GM18517 (cell line): ENCODE measurements around the gene ST6GALNAC5.

Experiments
- ATAC-seq: cut with Tn5 transposase; IDR thresholded peaks from one replicate; pipeline ENCODE4 v1.9.1; 2021; ENCODE audit warnings: mild to moderate bottlenecking, moderate library complexity; ENCODE audit not compliant: unreplicated experiment

ST6GALNAC5 gene

DNA sequence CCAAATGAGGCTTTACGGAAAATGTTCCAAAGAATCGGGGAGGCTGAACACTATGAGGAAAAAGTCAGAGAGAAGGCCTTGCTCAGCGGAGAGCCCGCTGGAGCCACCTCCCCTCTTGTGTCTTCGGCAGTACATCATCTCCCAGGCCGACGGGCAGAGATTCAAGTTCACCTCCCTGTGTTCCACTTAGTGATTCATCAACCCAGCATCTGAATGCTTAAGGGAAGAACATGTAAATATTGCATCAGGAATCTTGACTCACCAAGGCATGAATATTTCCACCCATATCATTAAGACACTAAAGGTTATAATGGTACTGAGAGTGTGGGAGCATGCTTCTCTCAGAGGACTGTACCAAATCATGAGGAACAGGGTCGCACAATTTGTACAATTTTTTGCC lies 172.5 kb downstream of the ST6GALNAC5 start:
- no peak for ATAC-seq

DNA sequence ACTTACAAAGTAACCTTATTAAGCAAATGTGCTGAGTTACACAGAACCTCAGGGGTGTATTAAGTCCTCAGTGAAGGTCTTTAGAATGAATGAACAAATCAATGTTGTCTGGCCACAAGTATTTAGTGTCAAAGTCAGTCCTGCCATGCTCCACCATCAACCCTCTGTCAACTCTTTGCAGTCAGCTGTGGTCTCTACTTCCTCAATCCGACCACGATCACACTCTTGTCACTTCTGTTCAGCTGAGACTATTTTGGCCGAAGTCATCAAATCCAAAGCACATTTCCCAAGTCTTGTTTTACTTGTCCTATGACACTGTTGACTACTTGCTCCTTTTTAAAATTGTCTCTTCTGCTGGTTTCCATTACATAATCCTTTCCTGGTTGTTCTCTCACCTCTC lies 173.5 kb downstream of the ST6GALNAC5 start:
- ATAC-seq = no peak

DNA sequence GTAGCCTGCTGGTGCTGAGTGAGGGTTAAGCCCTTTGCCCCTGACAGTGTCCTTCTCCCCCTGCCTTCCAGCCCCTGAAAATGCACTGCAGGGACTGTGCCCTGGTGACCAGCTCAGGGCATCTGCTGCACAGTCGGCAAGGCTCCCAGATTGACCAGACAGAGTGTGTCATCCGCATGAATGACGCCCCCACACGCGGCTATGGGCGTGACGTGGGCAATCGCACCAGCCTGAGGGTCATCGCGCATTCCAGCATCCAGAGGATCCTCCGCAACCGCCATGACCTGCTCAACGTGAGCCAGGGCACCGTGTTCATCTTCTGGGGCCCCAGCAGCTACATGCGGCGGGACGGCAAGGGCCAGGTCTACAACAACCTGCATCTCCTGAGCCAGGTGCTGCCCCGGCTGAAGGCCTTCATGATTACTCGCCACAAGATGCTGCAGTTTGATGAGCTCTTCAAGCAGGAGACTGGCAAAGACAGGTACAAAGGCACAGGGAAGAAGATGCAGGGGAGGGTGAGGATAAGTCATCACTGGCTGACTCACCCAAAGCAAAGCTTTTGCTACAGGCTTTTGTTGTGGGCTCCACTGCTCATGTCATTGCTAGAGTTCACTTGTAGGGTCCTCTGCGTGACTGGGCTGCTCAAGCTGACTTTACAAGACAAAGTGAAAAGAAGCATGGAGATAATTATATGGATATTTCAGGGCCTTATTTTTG lies 177.0 kb downstream of the ST6GALNAC5 start:
- no peak for ATAC-seq

DNA sequence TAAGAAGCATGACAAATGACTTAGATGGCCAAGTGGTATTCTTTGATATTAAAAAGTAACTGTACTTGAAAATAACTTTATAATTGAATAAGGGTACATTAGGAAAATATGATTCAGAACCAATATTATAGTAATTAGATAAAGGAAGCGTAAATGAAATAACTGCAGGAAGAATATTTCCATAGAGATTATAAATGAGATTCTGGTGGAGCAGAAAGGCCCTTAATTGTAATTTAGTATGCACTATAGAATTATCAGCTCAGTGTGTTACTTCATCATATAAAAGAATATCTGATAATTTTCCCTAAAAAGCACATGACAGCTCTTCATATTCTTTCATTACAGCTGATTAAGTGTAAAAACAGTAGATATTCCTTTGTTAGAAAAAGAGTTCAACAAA lies 180.3 kb downstream of the ST6GALNAC5 start:
- no peak for ATAC-seq

DNA sequence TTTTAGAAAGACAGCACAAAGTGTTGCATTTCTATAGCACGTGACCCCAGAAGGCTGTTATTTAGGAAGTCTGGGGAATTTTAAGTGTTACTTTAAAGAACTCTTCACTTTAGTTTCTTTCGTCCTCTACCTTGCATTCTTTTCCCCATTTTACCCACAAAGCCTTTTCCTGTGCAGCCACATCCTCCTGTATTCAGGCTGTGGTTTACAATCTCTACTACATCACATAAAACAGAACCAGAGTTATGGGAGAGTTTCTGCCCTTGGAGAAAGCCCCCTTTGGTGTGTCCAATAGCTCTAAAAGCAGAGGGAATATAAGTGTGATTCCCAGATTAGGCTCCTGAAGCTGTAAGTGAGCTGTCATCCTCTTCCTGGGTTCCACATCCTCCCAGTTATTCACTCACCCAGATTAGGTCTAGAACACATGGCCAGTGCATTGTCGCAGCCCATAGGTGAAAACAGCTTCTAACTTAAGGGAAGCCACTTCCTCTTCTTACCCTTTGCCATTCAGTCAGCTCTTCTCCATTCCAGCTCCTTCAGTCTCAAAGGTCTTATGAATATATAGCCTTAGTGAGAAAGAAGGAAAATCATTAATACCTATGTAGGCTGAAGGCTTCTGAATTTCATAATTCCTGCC lies 180.8 kb downstream of the ST6GALNAC5 start:
- ATAC-seq = no peak

DNA sequence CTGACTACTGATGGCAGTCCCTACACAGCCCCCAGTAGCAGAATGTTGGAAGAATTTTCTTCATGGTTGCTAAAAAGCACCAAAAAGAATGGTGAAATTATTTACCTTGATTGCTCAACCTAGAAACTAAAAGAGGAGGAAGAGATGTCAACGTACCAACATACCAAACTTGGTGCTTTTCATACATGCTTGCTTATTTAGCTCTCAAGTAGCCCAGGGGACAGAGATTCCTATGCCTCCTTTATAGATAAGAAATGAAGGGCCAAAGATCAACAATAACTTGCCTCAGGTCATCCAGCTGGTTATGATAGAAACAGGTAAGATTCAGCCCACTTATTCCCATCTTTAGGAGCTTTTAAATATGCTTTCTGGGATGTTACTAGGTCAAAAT lies 181.3 kb downstream of the ST6GALNAC5 start:
- no peak for ATAC-seq

DNA sequence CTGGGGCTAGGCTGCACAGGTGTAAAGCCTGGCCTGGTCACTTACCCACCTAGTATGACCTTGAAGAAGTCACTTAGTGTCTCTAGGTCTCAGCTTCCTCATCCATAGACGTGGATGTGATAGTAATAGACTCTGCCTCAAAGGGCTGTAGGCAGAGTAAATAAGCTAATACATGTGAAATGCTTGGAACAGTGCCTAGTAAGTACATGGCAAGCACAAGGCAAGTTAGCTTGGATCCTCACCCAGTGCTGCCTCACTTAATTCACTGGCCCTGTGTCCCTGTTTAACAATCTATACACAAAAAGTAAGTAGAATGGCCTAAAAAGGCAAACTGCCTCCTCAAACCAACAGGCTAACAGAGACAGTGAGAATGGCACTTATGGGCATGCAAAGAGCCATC lies 184.1 kb downstream of the ST6GALNAC5 start:
- ATAC-seq = no peak

DNA sequence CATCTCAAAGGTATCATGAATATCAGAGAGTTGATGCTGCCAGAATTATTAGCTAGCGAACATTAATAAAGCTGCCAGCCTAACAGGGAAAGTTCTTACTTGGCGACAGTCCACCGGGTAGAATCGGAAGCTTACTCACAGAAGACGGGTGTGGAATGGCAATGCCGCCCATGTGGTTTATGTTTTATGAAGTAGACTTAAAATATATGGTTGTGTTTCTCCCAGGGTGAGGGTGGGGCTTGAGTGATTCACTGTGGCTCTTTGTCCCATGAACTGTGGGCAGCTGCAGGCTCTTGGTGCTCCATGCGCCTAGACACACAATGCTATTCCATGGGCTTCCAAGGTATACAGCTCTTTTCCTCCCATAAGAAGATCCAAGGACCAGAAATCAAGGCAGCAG lies 189.2 kb downstream of the ST6GALNAC5 start:
- no peak for ATAC-seq

DNA sequence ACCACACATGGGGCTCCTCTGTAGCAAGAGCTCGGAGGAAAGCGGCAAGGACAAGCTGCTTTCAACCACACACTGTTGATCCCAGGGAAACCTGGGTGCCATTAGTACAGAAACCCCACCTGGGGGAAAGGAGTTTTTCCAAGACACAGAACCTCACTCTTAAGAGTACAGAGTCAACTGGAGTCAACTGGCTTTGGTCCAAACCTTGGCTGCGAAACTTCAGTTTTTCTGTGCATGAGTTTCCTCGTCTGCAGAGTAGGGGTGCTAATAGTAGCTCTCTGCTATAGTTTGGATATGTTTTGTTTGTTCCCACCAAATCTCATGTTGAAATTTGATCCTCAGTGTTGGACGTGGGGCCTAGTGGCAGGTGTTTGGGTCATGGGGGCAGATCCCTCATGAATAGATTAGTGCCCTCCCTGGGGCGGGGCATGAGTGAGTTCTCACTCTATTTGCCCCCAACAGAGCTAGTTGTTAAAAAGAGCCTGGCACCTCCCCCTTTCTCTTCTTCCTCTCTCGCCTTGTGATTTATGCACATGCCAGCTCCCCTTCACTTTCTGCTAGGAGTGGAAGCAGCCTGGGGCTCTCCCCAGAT lies 190.8 kb downstream of the ST6GALNAC5 start:
- ATAC-seq = no peak

DNA sequence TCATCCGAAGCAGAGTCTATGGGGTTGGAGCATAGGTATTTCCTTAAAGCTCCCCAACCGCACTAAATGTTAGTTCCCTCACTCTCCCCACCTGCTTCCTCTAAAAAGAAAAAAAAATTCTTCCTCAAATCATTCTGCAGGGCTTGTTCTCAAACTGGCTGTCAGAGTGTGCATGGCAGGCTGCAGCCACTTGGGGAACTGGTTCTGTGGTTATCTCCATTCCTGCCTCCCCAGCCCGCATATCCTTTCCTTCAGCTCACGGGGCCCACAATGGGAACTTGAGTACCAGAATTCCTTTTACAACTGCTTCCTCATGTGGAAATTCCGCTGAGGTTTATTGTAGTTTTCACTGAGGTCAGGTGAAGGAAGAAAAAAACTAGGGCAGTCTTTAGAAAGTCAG lies 192.7 kb downstream of the ST6GALNAC5 start:
- ATAC-seq = no peak

DNA sequence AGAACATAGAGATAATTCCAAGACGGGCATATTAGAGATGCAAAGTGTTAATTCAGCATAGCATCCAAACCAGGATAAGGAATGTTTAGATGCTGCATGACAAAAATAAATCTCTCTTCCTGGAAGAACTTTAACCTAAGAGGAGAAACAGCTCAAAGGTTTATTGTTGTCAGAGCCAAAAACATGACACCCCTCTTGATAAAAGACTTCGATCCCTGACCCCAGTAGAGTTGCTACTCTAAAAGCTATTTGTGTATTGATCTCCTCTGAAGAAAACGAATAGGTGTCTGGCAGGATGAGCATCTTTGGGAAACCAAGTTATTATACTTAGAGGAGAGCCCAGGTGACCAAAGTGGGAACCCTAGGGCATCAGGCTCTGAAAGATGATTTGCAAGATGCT lies 193.9 kb downstream of the ST6GALNAC5 start:
- no peak for ATAC-seq

DNA sequence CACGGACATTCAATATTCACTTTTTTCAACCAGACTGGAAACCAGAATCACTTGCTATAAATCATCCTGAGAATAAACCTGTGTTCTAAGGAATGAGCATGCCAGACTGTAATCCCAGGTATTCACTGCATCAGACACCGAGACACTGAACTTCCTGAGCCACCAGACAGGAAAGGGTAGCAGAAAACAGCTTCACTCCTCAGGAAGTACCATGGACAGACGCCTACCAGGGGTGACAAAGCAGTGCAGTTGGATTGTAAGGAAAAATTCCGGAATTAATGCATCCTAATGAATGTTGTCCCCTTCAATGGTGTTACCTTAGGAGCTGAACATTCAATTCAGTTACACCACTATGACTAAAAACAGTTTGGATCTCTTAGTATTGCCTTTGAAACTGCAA lies 195.8 kb downstream of the ST6GALNAC5 start:
- ATAC-seq = no peak

DNA sequence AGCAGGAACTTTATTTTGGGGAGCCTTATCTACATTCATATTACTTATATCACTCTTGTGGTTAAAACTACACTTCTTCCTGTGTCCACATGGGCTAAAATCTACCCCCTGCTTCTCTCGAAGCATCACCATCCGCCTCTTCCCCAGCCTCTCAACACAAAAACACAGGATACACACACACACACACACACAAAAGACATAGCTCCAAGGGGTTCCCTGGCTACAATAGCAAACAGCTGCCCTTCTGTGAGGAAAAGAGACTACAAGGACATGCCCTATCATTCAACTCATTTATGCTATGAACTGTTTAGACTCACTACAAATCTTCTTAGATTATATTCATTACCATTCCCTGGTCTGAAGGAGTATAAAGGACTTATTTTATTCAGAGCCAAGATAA lies 197.0 kb downstream of the ST6GALNAC5 start:
- no peak for ATAC-seq

DNA sequence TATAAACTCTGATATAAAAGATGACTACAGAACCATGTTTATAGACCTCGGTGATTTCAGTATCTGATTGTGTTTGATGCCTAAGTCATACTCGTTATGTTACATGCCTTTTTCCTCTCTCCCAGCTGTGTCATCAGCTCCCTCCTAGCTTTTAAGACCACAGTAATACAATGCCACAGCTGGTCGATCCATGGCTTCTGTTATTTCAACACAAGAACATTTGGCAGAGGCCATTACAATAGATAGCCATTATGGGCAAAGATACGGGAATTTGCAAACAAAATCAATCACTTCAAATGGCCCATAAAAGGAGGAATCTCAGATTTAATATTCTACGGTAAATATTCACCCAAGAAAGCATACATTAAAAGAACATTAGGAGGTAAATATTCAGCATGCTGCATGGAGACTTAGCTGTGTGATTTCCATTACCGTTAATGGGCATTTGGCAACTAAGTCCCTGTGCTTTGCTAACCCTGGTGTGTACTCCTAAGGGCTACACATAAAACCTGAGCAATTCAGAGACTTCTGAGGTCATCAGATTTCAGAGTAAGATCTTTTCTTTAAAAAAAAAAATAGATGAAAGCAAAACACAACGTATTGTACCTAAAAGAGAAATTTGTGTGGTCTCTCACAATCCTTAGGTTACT lies 198.5 kb downstream of the ST6GALNAC5 start:
- ATAC-seq = no peak

DNA sequence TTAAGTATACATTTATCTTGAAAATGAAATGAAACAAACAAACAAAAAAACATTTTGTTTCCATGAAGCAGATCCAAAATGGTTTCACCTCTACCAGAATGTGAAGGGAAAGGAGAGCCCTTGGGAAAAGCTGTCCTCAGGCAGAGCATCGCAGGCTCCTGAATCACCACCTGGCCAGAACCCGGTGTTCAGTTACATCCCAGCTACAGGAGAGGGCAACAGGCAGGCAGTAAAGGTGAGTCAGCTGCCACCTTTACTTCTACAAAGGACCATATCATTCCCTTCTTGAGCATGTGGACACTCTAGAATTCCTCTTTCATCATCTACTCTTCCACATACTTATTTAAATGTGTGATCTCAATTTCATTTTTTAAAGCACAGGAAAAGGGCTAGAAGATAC lies 200.7 kb downstream of the ST6GALNAC5 start:
- ATAC-seq = no peak

DNA sequence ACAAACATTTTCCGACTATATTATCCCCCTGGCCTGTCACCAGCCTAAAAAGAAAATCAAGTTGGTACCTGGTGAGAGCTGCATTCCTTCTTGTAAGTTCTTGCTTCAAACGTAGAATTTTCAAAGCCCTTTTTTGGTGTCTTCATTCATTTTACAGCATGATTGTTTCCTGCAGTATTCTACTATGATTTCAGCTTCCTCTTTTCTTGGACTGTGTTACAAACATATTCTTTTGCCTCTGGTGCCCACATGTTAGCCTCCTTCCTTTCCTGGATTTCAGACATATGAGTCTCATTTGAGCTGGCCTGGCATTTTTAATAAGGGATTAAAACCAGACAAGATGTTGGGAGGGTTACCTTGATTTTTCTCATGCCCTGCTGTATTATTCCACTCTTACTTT lies 209.5 kb downstream of the ST6GALNAC5 start:
- no peak for ATAC-seq

DNA sequence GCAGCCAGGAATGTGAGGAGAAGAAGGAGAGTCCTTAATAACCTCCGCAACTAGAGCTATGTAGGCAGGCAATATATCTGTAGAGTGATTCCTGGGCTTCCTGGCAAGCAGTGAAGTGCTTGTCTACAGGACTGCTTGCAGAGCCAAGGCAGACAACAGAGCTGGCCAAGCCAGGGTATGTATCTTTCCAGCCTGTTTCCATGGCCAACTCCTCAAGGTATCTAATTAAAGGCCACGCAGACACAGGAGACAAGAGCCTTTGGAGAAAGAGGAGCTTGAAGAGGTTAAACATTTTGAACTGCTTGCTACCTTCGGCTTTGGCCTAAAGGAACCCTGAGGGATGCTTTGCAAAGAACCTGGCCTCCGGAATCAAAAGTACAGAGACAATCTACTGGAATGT lies 214.6 kb downstream of the ST6GALNAC5 start:
- no peak for ATAC-seq

DNA sequence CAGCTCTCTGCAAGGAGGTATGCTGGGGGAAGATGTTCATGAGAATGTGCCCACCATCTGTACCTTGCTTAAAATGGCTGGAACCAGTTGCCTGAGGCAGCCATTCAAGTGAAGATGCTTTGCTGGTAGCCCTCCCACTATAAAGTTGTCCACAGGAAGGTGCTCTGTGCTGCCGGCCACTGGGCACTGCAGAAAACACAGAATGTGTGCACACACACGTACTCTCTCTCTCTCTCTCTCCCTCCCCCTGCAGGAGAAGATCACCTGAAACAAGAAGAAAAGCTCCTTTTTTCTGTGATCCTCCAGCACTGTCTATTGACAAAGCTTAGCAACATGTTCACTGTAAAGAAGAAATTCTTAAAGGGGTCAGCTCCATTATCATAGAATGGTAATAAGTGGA lies 217.2 kb downstream of the ST6GALNAC5 start:
- ATAC-seq = no peak

DNA sequence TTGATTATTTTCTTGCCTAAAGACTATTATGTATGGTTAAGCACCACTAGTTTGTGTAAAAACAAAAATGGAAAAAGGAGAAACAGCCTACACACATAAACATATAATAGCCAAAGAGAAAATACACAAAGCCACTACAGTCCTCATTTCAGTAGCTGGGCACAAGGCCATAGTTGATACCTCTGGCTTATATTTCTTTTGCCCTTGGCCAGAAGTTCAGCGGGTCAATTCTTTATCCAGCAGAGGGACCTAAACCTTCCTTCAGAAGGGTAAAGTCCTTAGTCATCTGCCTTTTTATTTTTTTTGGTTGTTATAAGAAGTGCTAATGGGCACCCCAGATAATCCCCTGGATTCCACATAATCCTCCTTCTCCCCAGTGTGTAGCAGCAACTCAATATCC lies 217.8 kb downstream of the ST6GALNAC5 start:
- no peak for ATAC-seq

DNA sequence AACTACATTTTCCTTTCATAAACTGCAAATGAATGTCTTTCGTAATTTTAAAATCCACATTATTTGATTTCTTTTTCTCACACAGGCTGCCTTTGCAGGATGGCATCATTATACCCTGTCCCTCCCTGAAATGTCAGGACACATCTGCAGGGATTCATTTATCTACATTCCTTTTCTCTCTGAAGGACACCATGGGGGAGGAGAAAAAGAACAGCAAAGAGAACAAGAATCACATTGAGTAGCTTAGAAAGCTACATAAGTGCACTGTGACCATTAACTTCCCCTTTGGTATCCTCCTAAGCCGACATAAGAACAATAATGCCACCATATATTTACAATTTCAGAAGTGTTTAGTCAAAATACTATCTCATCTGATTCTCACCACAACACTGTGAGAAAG lies 222.5 kb downstream of the ST6GALNAC5 start:
- no peak for ATAC-seq

DNA sequence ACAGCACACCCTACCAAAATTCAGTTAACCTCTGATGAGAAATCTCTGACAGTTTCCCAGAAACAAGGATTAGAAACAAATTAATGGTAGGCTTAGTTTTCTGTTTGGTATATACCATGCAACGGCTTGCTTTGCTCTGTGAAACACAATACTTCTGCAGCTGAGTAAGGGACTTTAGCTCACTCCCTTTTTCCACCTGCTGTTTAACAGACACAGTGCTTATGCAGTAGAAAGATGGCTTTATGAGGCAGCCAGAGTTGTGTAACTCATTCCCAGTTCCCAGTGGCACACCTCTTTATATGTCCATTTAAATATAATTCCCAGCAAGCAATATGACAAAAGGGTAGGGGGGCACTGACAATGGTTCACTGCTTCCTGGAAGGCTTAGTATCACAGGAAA lies 228.0 kb downstream of the ST6GALNAC5 start:
- ATAC-seq = no peak
